ENCODE measurements around the gene RIPOR2. TPM values are rescaled to one million over a fixed set of nuclear protein-coding genes. Genes with fewer than 3 reads are reported as not detected.

The RIPOR2 gene
- polyA plus RNA-seq, 3 donors, result 154 to 181 (median 179) TPM

GRCh38 chr6:24979176-24979575, 43.4 kb upstream of the RIPOR2 start:
- no peaks in the 10 kb centered on the region for H4K20me1 ChIP-seq (ENCODE audit: insufficient read depth, low read length)
- H3K36me3 Mint-ChIP-seq, result no peaks in the 10 kb centered on the region
- H3K9me3 ChIP-seq (replicated peaks in 1 of 2; ENCODE audit: control insufficient read depth in 1 of 2, insufficient read depth in 1 of 2, low read length in 2 of 2), result no peaks in the 10 kb centered on the region
- DNase-seq, result no peak
- no peak overlapping the region for H3K27ac ChIP-seq (ENCODE audit: low read depth in 1 of 2, low read length in 2 of 2)
- H3K4me1 Mint-ChIP-seq, result peaks cover 32% of the 10 kb centered on the region
- no peak overlapping the region for H3K9ac ChIP-seq (ENCODE audit: insufficient read depth, low read length, poor library complexity, severe bottlenecking)
- no CpG with 5 or more reads among the region's 2 CpGs for WGBS (ENCODE audit: insufficient coverage)
- no peaks in the 10 kb centered on the region for H3K27me3 ChIP-seq (ENCODE audit: control insufficient read depth in 2 of 2, insufficient read depth in 2 of 2, low read length in 2 of 2)
- H3K79me2 ChIP-seq (ENCODE audit: insufficient read depth, low read length), result no peaks in the 10 kb centered on the region
- H3K4me1 ChIP-seq (ENCODE audit: control insufficient read depth in 1 of 2, insufficient read depth in 2 of 2, low read length in 2 of 2), result peaks cover 16 to 25% of the 10 kb centered on the region in 2 donors
- peaks cover 0 to 3% (median 0%) of the 10 kb centered on the region in 7 donors for H3K9me3 Mint-ChIP-seq
- H3K36me3 ChIP-seq (replicated peaks in 1 of 2; ENCODE audit: control insufficient read depth in 1 of 2, insufficient read depth in 2 of 2, low read length in 2 of 2), result no peaks in the 10 kb centered on the region
- peaks cover 0 to 1% (median 0%) of the 10 kb centered on the region in 3 donors for H3K27me3 Mint-ChIP-seq (ENCODE audit: low read depth in 3 of 3)
- H3K4me2 ChIP-seq (replicated peaks; ENCODE audit: extremely low read depth, low read length, poor library complexity, severe bottlenecking), result peak overlapping the region; percentile 7
- H3K4me3 ChIP-seq (replicated peaks in 1 of 3; ENCODE audit: low read depth in 2 of 3, low read length in 3 of 3), result peak overlapping the region in 1 of 3 experiments; percentile 3
- H3K4me3 Mint-ChIP-seq, result no peak overlapping the region
- peak overlapping the region in 1 of 7 donors; percentile 77 for H3K27ac Mint-ChIP-seq
- intact Hi-C loops (cut with micrococcal nuclease), result no loop called here
- TF ChIP-seq CTCF (IDR thresholded peaks at IDR 0.05), result no peak
- H2AFZ ChIP-seq (ENCODE audit: insufficient read depth, low read depth, low read length, poor library complexity, severe bottlenecking), result no peak overlapping the region

- H3K79me2 ChIP-seq (ENCODE audit: insufficient read depth, low read length), result no peaks in the 10 kb centered on the region
- no peaks in the 10 kb centered on the region for H3K36me3 ChIP-seq (replicated peaks in 1 of 2; ENCODE audit: control insufficient read depth in 1 of 2, insufficient read depth in 2 of 2, low read length in 2 of 2)
- no peak overlapping the region for H3K9ac ChIP-seq (ENCODE audit: insufficient read depth, low read length, poor library complexity, severe bottlenecking)
- Mint-ChIP-seq H3K4me1 (peaks cover 40% of the 10 kb centered on the region), H3K27me3 (ENCODE audit: low read depth in 3 of 3) (peaks cover 0 to 2% (median 2%) of the 10 kb centered on the region in 3 donors), H3K4me3 (no peak overlapping the region), H3K36me3 (peaks cover 0 to 7% of the 10 kb centered on the region in 2 donors), H3K9me3 (peaks cover 0 to 4% (median 0%) of the 10 kb centered on the region in 7 donors), H3K27ac (peak overlapping the region in 3 of 7 donors; percentile 15 to 39 (median 30))
- H4K20me1 ChIP-seq (ENCODE audit: insufficient read depth, low read length), result no peaks in the 10 kb centered on the region
- intact Hi-C loops (cut with micrococcal nuclease), result no loop called here
- H3K4me3 ChIP-seq (replicated peaks in 1 of 3; ENCODE audit: low read depth in 2 of 3, low read length in 3 of 3), result no peak overlapping the region
- peaks cover 16 to 24% of the 10 kb centered on the region in 2 donors for H3K4me1 ChIP-seq (ENCODE audit: control insufficient read depth in 1 of 2, insufficient read depth in 2 of 2, low read length in 2 of 2)
- no peaks in the 10 kb centered on the region for H3K9me3 ChIP-seq (replicated peaks in 1 of 2; ENCODE audit: control insufficient read depth in 1 of 2, insufficient read depth in 1 of 2, low read length in 2 of 2)
- no peaks in the 10 kb centered on the region for H3K27me3 ChIP-seq (ENCODE audit: control insufficient read depth in 2 of 2, insufficient read depth in 2 of 2, low read length in 2 of 2)
- H3K27ac ChIP-seq (ENCODE audit: low read depth in 1 of 2, low read length in 2 of 2), result no peak overlapping the region
- no peak overlapping the region for H3K4me2 ChIP-seq (replicated peaks; ENCODE audit: extremely low read depth, low read length, poor library complexity, severe bottlenecking)
- WGBS (ENCODE audit: insufficient coverage), result 40% methylated on average over 1 of the region's 7 CpGs
- TF ChIP-seq CTCF (IDR thresholded peaks at IDR 0.05), result no peak
- H2AFZ ChIP-seq (ENCODE audit: insufficient read depth, low read depth, low read length, poor library complexity, severe bottlenecking), result no peak overlapping the region
- DNase-seq, result no peak
Measured at GRCh38 chr6:24974182-24975171, 38.7 kb upstream of the RIPOR2 start.

Data from CD14-positive monocyte (primary cell).